NCI-H1436 treated with DMSO at 0.1 percent for 48 hours (cell line): ENCODE data around the gene FTCD.

Experiments used
- DNase-seq: peaks from one replicate; lab custom pipeline; 2025; lab: John Stamatoyannopoulos, UW

Gene FTCD

GRCh38 chr21:46136739-46137349 lies 18.5 kb downstream of the FTCD start:
- no peak for DNase-seq

GRCh38 chr21:46135782-46136395 lies 19.5 kb downstream of the FTCD start:
- no peak for DNase-seq

GRCh38 chr21:46131838-46132651 lies 23.3 kb downstream of the FTCD start:
- no peak for DNase-seq

- no peak for DNase-seq
Observed at GRCh38 chr21:46131588-46131837, 23.9 kb downstream of the FTCD start.

GRCh38 chr21:46130831-46131587 lies 24.4 kb downstream of the FTCD start:
- no peak for DNase-seq

- no peak for DNase-seq
Observed at GRCh38 chr21:46129846-46130651, 25.3 kb downstream of the FTCD start.

GRCh38 chr21:46128933-46129571 lies 26.3 kb downstream of the FTCD start:
- DNase-seq = no peak

- no peak for DNase-seq
Observed at GRCh38 chr21:46128106-46128932, 27.1 kb downstream of the FTCD start.

GRCh38 chr21:46127239-46128105 lies 27.9 kb downstream of the FTCD start:
- DNase-seq = no peak

- no peak for DNase-seq
Observed at GRCh38 chr21:46126309-46127238, 28.8 kb downstream of the FTCD start.

- DNase-seq = no peak
Observed at GRCh38 chr21:46125846-46126301, 29.5 kb downstream of the FTCD start.

- DNase-seq = no peak
Observed at GRCh38 chr21:46124926-46125845, 30.2 kb downstream of the FTCD start.

GRCh38 chr21:46124083-46124925 lies 31.1 kb downstream of the FTCD start:
- DNase-seq = no peak

- DNase-seq = no peak
Observed at GRCh38 chr21:46122758-46123683, 32.4 kb downstream of the FTCD start.

GRCh38 chr21:46122237-46122671 lies 33.1 kb downstream of the FTCD start:
- DNase-seq = no peak
